Activated naive CD8-positive, alpha-beta T cell treated with anti-CD3 and anti-CD28 coated beads for 36 hours (primary cell): ENCODE data around the gene PAXIP1. TPM values are rescaled to one million over a fixed set of nuclear protein-coding genes. Genes with fewer than 3 reads are reported as not detected.

Experiments used
- DNase-seq: peaks from one replicate; pipeline ENCODE4 v3.0.0; 2021
- H3K27ac Mint-ChIP-seq: one replicate; pipeline ENCODE4 v1.8.0; 2022; ENCODE audit warnings: mild to moderate bottlenecking, moderate library complexity, mixed read lengths
- H3K27me3 Mint-ChIP-seq: one replicate; pipeline ENCODE4 v1.8.0; 2022; ENCODE audit warnings: mild to moderate bottlenecking, mixed read lengths
- H3K36me3 Mint-ChIP-seq: one replicate; pipeline ENCODE4 v1.8.0; 2021; ENCODE audit warnings: mild to moderate bottlenecking, mixed read lengths
- H3K4me1 Mint-ChIP-seq: one replicate; pipeline ENCODE4 v1.8.0; 2021; ENCODE audit warnings: mixed read lengths
- H3K4me3 Mint-ChIP-seq: one replicate; pipeline ENCODE4 v1.8.0; 2022; ENCODE audit warnings: mild to moderate bottlenecking, moderate library complexity, mixed read lengths
- H3K9me3 Mint-ChIP-seq: one replicate; pipeline ENCODE4 v1.8.0; 2022; ENCODE audit warnings: mixed read lengths
- total RNA-seq, 2 experiments: library from RNA; stranded (reverse); gene quantifications; one replicate each; pipeline ENCODE4 v1.2.3, GENCODE V29; 2021

The PAXIP1 gene
- total RNA-seq, 2 experiments from 2014 or later, result 28.1 to 30.0 TPM

- peaks cover 9% of the 10 kb centered on the region for H3K27me3 Mint-ChIP-seq
- no peak for DNase-seq
- peaks cover under 1% of the 10 kb centered on the region for H3K9me3 Mint-ChIP-seq
- H3K4me3 Mint-ChIP-seq, result no peak overlapping the region
- H3K36me3 Mint-ChIP-seq, result peaks cover under 1% of the 10 kb centered on the region
- peaks cover 4% of the 10 kb centered on the region for H3K4me1 Mint-ChIP-seq
- H3K27ac Mint-ChIP-seq, result no peak overlapping the region
Measured at GRCh38 chr7:154916381-154916780, 86.5 kb downstream of the PAXIP1 start.

GRCh38 chr7:154915600-154915999 is 87.3 kb downstream of the PAXIP1 start:
- Mint-ChIP-seq H3K27me3 (peaks cover 9% of the 10 kb centered on the region), H3K4me3 (no peak overlapping the region), H3K36me3 (peaks cover 2% of the 10 kb centered on the region), H3K9me3 (peaks cover 2% of the 10 kb centered on the region), H3K27ac (no peak overlapping the region), H3K4me1 (peaks cover 4% of the 10 kb centered on the region)
- DNase-seq, result no peak

- peaks cover 2% of the 10 kb centered on the region for H3K9me3 Mint-ChIP-seq
- H3K4me1 Mint-ChIP-seq, result peaks cover 4% of the 10 kb centered on the region
- DNase-seq, result no peak
- peaks cover 9% of the 10 kb centered on the region for H3K27me3 Mint-ChIP-seq
- no peak overlapping the region for H3K27ac Mint-ChIP-seq
- H3K36me3 Mint-ChIP-seq, result peaks cover 2% of the 10 kb centered on the region
- H3K4me3 Mint-ChIP-seq, result peak overlapping the region; percentile 22
Measured at GRCh38 chr7:154914996-154915380, 87.9 kb downstream of the PAXIP1 start.

GRCh38 chr7:154914308-154914995 is 88.5 kb downstream of the PAXIP1 start:
- Mint-ChIP-seq H3K9me3 (peaks cover 2% of the 10 kb centered on the region), H3K4me1 (peaks cover 4% of the 10 kb centered on the region), H3K27ac (no peak overlapping the region), H3K4me3 (peak overlapping the region; percentile 22), H3K27me3 (peaks cover 10% of the 10 kb centered on the region), H3K36me3 (peaks cover 2% of the 10 kb centered on the region)
- DNase-seq, result no peak

GRCh38 chr7:154913638-154914307 is 89.2 kb downstream of the PAXIP1 start:
- peaks cover 14% of the 10 kb centered on the region for H3K27me3 Mint-ChIP-seq
- peaks cover 4% of the 10 kb centered on the region for H3K4me1 Mint-ChIP-seq
- H3K4me3 Mint-ChIP-seq, result peak overlapping the region; percentile 68
- peak; percentile 84 for DNase-seq
- peaks cover 2% of the 10 kb centered on the region for H3K9me3 Mint-ChIP-seq
- H3K36me3 Mint-ChIP-seq, result peaks cover 2% of the 10 kb centered on the region
- peak overlapping the region; percentile 45 for H3K27ac Mint-ChIP-seq

GRCh38 chr7:154912871-154913637 is 89.9 kb downstream of the PAXIP1 start:
- Mint-ChIP-seq H3K4me1 (peaks cover 4% of the 10 kb centered on the region), H3K27ac (no peak overlapping the region), H3K27me3 (peaks cover 14% of the 10 kb centered on the region), H3K4me3 (no peak overlapping the region), H3K9me3 (peaks cover 2% of the 10 kb centered on the region), H3K36me3 (peaks cover 2% of the 10 kb centered on the region)
- DNase-seq, result no peak

GRCh38 chr7:154911862-154912455 is 91.0 kb downstream of the PAXIP1 start:
- H3K27me3 Mint-ChIP-seq, result peaks cover 14% of the 10 kb centered on the region
- H3K9me3 Mint-ChIP-seq, result peaks cover 2% of the 10 kb centered on the region
- peaks cover 2% of the 10 kb centered on the region for H3K36me3 Mint-ChIP-seq
- H3K4me3 Mint-ChIP-seq, result no peak overlapping the region
- no peak overlapping the region for H3K27ac Mint-ChIP-seq
- DNase-seq, result no peak
- H3K4me1 Mint-ChIP-seq, result peaks cover 4% of the 10 kb centered on the region

- no peak for DNase-seq
- Mint-ChIP-seq H3K27me3 (peaks cover 14% of the 10 kb centered on the region), H3K4me1 (peaks cover 4% of the 10 kb centered on the region), H3K9me3 (peaks cover 2% of the 10 kb centered on the region), H3K4me3 (no peak overlapping the region), H3K27ac (no peak overlapping the region), H3K36me3 (peaks cover 2% of the 10 kb centered on the region)
Measured at GRCh38 chr7:154911411-154911810, 91.5 kb downstream of the PAXIP1 start.

- peaks cover 14% of the 10 kb centered on the region for H3K27me3 Mint-ChIP-seq
- H3K36me3 Mint-ChIP-seq, result peaks cover 2% of the 10 kb centered on the region
- H3K4me1 Mint-ChIP-seq, result peaks cover 4% of the 10 kb centered on the region
- DNase-seq, result no peak
- no peak overlapping the region for H3K4me3 Mint-ChIP-seq
- H3K27ac Mint-ChIP-seq, result no peak overlapping the region
- H3K9me3 Mint-ChIP-seq, result peaks cover 2% of the 10 kb centered on the region
Measured at GRCh38 chr7:154910977-154911376, 91.9 kb downstream of the PAXIP1 start.

- Mint-ChIP-seq H3K9me3 (peaks cover 2% of the 10 kb centered on the region), H3K4me3 (no peak overlapping the region), H3K27ac (no peak overlapping the region), H3K27me3 (peaks cover 14% of the 10 kb centered on the region), H3K4me1 (peaks cover 4% of the 10 kb centered on the region), H3K36me3 (peaks cover 2% of the 10 kb centered on the region)
- no peak for DNase-seq
Measured at GRCh38 chr7:154910125-154910524, 92.8 kb downstream of the PAXIP1 start.

- H3K4me3 Mint-ChIP-seq, result no peak overlapping the region
- peaks cover 2% of the 10 kb centered on the region for H3K9me3 Mint-ChIP-seq
- H3K27ac Mint-ChIP-seq, result no peak overlapping the region
- no peak for DNase-seq
- peaks cover 2% of the 10 kb centered on the region for H3K36me3 Mint-ChIP-seq
- H3K27me3 Mint-ChIP-seq, result peaks cover 11% of the 10 kb centered on the region
- H3K4me1 Mint-ChIP-seq, result peaks cover 4% of the 10 kb centered on the region
Measured at GRCh38 chr7:154909241-154910105, 93.5 kb downstream of the PAXIP1 start.

GRCh38 chr7:154907651-154908620 is 95.0 kb downstream of the PAXIP1 start:
- DNase-seq, result no peak
- peaks cover 2% of the 10 kb centered on the region for H3K9me3 Mint-ChIP-seq
- H3K4me3 Mint-ChIP-seq, result no peak overlapping the region
- H3K36me3 Mint-ChIP-seq, result peaks cover 2% of the 10 kb centered on the region
- H3K27ac Mint-ChIP-seq, result no peak overlapping the region
- H3K4me1 Mint-ChIP-seq, result no peaks in the 10 kb centered on the region
- peaks cover 6% of the 10 kb centered on the region for H3K27me3 Mint-ChIP-seq

- peaks cover 2% of the 10 kb centered on the region for H3K9me3 Mint-ChIP-seq
- no peaks in the 10 kb centered on the region for H3K4me1 Mint-ChIP-seq
- DNase-seq, result no peak
- H3K27me3 Mint-ChIP-seq, result peaks cover 6% of the 10 kb centered on the region
- no peak overlapping the region for H3K4me3 Mint-ChIP-seq
- peaks cover 2% of the 10 kb centered on the region for H3K36me3 Mint-ChIP-seq
- H3K27ac Mint-ChIP-seq, result no peak overlapping the region
Measured at GRCh38 chr7:154906736-154907355, 96.1 kb downstream of the PAXIP1 start.
